Effector CD8-positive, alpha-beta T cell (primary cell): Measurements from ENCODE around the gene NTRK3.

Experiments used
- DNase-seq: peaks from one replicate; lab custom pipeline; 2025; lab: John Stamatoyannopoulos, UW

Gene NTRK3

GRCh38 chr15:87940768-87941167, 315.8 kb downstream of the NTRK3 start:
- no peak for DNase-seq

DNA sequence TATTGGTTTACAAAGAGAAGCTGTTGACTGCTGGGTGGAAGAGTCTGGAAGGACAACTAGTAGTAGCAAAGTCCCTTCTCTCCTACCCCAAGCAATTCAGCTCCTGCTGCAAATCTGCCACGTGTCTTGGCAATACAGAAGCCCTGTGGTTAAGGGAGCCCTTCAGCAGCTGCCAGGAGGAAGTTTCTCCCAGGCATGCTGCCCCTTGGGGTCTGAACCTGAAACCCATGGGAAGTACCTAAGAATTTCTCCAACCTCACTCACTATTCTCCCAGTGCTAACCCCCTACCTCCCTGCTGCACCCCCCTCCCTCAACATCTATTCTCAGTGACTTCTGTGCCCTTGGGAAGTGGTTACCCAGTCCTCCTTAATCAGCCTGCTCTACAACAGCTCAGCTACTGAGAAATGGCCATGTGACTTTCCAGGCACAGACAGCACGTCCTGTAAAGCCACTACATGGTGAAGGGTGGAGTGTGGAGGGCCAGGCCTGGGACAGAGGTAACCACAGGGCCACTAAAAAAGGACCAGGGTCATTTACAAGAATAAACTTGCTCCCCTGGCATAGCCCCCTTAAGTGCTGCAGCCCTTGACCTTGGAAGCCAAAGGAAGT, 316.6 kb downstream of the NTRK3 start:
- DNase-seq = no peak

DNA sequence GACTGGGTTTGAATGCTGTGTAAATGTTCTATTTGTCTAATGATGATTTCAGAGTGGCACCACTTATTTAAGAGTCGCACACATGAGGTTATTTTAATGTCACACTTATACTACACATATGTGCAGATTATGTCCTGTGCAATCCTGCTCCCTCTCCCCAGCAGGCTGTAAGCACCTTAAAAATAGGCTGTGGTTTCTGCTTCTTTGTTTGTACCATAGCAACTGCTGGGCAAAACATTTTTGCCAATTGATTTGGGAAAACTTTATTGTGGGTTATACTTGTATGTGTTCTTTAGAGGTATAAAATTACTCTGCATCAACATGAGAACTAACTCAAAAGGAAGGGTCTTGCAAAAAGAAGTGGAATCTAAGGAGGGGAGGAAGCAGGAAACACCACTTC, 318.5 kb downstream of the NTRK3 start:
- DNase-seq = no peak

DNA sequence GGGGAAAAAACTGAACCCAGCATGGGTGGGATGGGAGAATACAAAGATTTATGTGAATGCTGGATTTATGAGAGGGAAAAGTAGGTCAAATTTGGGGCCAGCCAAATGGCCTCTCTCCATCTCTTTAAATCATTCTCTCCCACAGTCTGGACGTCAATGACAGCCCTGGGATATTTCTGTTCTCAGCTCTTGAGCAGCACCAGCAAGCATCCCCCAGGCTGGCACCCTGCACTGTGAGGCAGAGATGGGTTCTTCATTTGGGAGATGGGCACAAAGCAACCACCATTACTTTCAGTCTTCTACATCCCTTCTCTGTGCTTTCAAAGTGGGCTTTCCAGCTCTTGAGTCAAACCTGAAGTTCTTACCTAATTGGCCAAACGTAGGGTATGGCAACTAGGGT, 321.0 kb downstream of the NTRK3 start:
- DNase-seq = no peak

- no peak for DNase-seq
Observed at GRCh38 chr15:87931584-87931983, 325.0 kb downstream of the NTRK3 start.

DNA sequence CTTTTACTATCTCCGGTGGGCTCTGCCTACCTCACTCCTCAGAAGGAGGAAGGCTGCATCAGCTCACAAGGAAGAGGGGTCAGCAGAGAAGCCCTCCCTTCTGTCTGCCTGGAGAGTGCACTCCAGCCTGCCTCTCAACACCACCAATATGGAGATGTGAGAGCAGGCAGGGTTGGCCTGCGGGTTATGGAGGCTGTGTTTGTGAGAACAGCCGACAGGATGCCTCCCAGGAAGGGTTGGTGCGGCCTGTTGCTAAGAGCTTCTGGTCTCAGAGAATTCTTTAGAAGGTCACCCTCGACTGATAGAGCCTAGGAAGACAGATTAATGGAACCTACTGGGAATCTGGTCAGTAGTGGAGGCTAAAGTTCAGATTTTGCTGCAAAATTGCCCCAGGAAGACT, 326.1 kb downstream of the NTRK3 start:
- no peak for DNase-seq

- DNase-seq = no peak
Observed at GRCh38 chr15:87929841-87930240, 326.7 kb downstream of the NTRK3 start.

GRCh38 chr15:87924433-87924832, 332.1 kb downstream of the NTRK3 start:
- DNase-seq = no peak

- no peak for DNase-seq
Observed at GRCh38 chr15:87919064-87919463, 337.5 kb downstream of the NTRK3 start.

DNA sequence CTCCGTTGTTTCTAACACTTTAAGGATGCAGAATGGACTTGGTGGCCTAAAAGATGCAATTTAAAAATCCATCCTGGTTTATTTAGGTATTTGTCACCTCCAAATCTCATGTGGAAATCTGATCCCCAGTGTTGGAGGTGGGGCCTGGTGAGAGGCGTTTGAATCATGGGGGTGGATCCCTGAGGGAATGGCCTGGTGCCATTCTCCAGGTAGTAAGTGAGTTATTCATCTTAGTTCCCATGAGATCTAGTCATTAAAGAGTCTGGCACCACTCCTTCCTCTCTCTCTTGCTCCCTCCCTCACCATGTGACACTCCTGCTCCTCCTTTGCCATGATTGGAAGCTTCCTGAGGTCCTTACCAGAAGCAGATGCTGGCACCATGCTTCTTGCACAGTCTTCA, 339.1 kb downstream of the NTRK3 start:
- DNase-seq = no peak

DNA sequence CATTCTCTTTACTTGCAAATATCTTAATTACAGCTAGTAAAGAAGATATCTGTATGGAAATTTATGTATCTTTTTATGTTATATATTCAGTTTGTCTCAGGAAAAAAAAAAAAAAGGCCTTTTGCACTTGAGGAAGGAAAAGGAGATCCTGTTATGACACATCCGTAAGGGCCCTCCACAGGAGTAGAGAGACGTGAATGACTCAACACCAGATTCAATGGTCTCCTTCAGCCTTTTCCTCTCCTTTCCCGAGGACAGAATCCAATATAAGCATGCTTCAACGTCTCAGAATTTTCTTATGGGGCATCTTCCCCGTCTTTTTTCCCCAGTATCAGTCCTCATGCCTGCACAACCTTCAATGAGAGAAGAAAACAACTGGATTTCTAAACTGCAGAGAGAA, 340.3 kb downstream of the NTRK3 start:
- DNase-seq = no peak

GRCh38 chr15:87910301-87910700, 346.2 kb downstream of the NTRK3 start:
- DNase-seq = no peak

GRCh38 chr15:87907676-87908446, 348.7 kb downstream of the NTRK3 start:
- no peak for DNase-seq

GRCh38 chr15:87906444-87906843, 350.1 kb downstream of the NTRK3 start:
- no peak for DNase-seq

GRCh38 chr15:87902772-87903426, 353.6 kb downstream of the NTRK3 start:
- DNase-seq = no peak

DNA sequence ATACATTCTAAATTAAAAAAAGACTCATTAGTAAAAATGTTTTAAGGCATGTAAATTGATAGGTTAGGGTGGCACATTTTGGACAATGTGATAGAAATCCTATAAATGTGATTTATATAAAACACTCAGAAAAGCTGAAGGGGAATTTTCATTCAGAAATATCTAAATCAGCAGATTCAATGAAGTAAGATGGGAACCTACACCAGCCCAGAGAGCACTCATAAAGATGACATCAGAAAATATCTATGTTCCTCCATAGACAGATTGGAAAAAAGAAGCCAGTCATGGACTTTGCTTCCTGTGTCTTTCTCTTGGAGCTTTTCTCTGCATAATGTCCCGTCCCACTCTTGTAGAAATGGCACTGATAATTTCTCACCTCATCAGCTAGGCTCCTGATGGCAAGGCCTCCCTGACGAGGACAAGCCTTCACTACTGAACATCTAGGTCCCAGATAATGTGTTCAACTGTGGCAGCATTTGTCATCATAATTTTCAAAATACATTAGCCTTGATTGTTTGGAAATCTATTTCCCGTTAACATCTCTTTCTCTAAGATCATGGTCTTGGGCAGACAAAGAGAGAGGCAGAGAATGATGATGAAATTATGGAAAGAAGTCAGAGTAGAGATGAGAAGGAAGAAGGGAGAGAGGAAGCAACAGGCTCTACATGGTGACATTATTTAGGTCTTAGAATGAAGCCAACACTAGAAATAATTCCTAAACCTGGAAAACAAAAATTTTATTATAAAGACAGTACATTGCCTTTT, 354.4 kb downstream of the NTRK3 start:
- no peak for DNase-seq

DNA sequence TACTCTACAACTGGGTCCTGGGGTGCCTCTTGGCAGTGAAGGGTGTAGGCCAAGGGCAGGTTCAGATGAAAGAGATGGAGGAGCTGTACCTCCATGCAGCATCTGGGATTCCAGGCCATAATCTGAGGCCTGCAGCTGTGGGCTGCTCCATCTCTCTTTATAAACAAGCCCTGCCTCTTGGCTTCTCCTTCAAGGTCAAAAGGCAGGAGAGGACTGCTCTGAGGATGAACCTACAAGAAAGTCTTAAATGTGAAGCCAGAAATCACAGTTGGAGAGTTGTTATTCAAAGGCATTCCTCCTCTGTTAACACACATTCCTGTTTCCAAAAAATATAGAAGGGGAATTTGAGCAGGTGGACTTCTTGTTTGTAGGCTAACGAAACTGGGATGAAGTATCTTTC, 355.5 kb downstream of the NTRK3 start:
- DNase-seq = no peak

- DNase-seq = no peak
Observed at GRCh38 chr15:87896936-87897335, 359.6 kb downstream of the NTRK3 start.

DNA sequence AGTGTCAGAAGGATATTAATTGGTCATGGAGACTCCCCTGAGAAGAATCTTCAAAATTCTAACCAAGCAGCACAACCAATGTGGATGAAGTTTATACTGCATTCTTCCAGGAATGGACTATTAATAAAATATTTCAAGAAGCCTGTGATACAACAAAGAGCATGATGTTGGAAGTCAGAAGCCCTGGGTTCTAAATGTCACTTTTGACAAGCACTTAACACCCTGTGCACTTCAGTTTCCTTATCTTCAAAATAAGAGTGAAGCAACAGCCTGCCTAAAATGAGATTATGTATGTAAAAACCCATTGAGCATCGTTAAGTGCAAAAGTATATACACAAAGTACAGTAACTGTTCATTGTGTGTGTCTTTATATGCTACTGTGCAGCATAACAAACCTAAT, 369.4 kb downstream of the NTRK3 start:
- DNase-seq = no peak

- DNase-seq = no peak
Observed at GRCh38 chr15:87881026-87881425, 375.5 kb downstream of the NTRK3 start.

- DNase-seq = no peak
Observed at GRCh38 chr15:87877822-87878542, 378.6 kb downstream of the NTRK3 start.
